Smooth muscle cell (in vitro differentiated cells): Measurements from ENCODE around the gene FAM193A. TPM values are rescaled to one million over a fixed set of nuclear protein-coding genes. Genes with fewer than 3 reads are reported as not detected.
"Not testable (repeated sequence)": the region's sequence is repeated elsewhere in the genome, so short reads cannot be mapped to it uniquely, and the experiment has no call there.

Experiments
- DNase-seq: peaks from one replicate; lab custom pipeline; 2025; ENCODE audit not compliant: unreplicated experiment; lab: John Stamatoyannopoulos, UW
- H2AFZ ChIP-seq: fragments of 200-600 bp; sonication (generic); 2 replicates; pipeline ENCODE4 v1.6.0; 2016; ENCODE audit warnings: antibody characterized with exemption, low read depth, mild to moderate bottlenecking
- H3F3A ChIP-seq: fragments of 200-600 bp; sonication (generic); 2 replicates; pipeline ENCODE4 v1.6.0; 2017; ENCODE audit warnings: antibody characterized with exemption, low read depth
- H3K27ac ChIP-seq: fragments of 200-600 bp; sonication (generic); 2 replicates; pipeline ENCODE4 v1.5.1; 2016; ENCODE audit warnings: low read depth, mild to moderate bottlenecking
- H3K27me3 ChIP-seq: fragments of 200-600 bp; sonication (generic); 2 replicates; pipeline ENCODE4 v1.6.1; 2016; ENCODE audit warnings: low read depth, mild to moderate bottlenecking
- H3K36me3 ChIP-seq: fragments of 200-600 bp; sonication (generic); 2 replicates; pipeline ENCODE4 v1.5.1; 2016; ENCODE audit warnings: low read depth
- H3K4me1 ChIP-seq: fragments of 200-600 bp; sonication (generic); 2 replicates; pipeline ENCODE4 v1.5.1; 2016; ENCODE audit warnings: low read depth
- H3K4me2 ChIP-seq: fragments of 200-600 bp; sonication (generic); 2 replicates; pipeline ENCODE4 v1.6.0; 2016; ENCODE audit warnings: mild to moderate bottlenecking
- H3K4me3 ChIP-seq: fragments of 200-600 bp; sonication (generic); 2 replicates; pipeline ENCODE4 v1.5.1; 2016; ENCODE audit warnings: mild to moderate bottlenecking
- H3K79me2 ChIP-seq: fragments of 200-600 bp; sonication (generic); 2 replicates; pipeline ENCODE4 v1.6.0; 2016; ENCODE audit warnings: low read depth, mild to moderate bottlenecking
- H3K9ac ChIP-seq: fragments of 200-600 bp; sonication (generic); 2 replicates; pipeline ENCODE4 v1.6.0; 2016; ENCODE audit warnings: low read depth
- H3K9me3 ChIP-seq: fragments of 200-600 bp; sonication (generic); replicated peaks from 2 replicates; pipeline ENCODE4 v1.5.1; 2016; ENCODE audit warnings: low read depth
- H4K20me1 ChIP-seq: fragments of 200-600 bp; sonication (generic); 2 replicates; pipeline ENCODE4 v1.6.0; 2016; ENCODE audit warnings: low read depth
- WGBS: methylation state at CpG from one replicate; pipeline ENCODE4 v1.1.7; 2016; ENCODE audit warnings: low lambda C conversion rate; 5-methylcytosine and 5-hydroxymethylcytosine counted together
- polyA plus RNA-seq: library from polyadenylated mRNA; unstranded; fragments of >200 nt; fragmentation: Nextera tagmentation; extraction: Ambion mirVana; gene quantifications from 2 replicates; pipeline ENCODE4 v1.2.1, GENCODE V29; 2016
- total RNA-seq: library from RNA; depleted of rRNA; stranded (reverse); fragments of >200 nt; gene quantifications from 2 replicates; pipeline ENCODE4 v1.2.3, GENCODE V29; 2014
- TF ChIP-seq, protein P1 (sequence below): fragments of 200-600 bp; sonication (generic); IDR thresholded peaks from 2 replicates; pipeline ENCODE4 v1.5.1; 2017; ENCODE audit warnings: borderline replicate concordance, mild to moderate bottlenecking, antibody characterized with exemption; ENCODE audit not compliant: insufficient read depth, poor library complexity, severe bottlenecking

Gene FAM193A
- total and polyA plus RNA-seq, 2 experiments from 2014 or later = 8.3 to 12.2 TPM

DNA sequence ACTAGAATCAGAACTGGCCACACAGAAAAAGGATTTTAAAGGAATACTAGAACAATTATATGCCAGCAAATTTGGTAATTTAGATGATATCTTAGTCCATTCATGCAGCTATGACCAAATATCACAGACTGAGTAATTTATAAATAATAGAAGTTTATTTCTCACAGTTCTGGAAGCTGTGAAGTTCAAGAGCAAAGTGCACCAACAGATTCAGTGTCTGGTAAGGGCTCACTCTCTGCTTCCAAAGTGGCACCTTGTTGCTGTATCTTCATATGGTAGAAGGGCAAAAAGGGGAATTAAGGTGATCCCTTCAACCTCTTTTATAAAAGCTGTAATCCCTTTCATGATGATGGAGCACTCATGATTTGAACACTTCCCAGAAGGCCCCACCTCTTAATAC is 199.4 kb downstream of the FAM193A start:
- TF ChIP-seq, protein P1, sequence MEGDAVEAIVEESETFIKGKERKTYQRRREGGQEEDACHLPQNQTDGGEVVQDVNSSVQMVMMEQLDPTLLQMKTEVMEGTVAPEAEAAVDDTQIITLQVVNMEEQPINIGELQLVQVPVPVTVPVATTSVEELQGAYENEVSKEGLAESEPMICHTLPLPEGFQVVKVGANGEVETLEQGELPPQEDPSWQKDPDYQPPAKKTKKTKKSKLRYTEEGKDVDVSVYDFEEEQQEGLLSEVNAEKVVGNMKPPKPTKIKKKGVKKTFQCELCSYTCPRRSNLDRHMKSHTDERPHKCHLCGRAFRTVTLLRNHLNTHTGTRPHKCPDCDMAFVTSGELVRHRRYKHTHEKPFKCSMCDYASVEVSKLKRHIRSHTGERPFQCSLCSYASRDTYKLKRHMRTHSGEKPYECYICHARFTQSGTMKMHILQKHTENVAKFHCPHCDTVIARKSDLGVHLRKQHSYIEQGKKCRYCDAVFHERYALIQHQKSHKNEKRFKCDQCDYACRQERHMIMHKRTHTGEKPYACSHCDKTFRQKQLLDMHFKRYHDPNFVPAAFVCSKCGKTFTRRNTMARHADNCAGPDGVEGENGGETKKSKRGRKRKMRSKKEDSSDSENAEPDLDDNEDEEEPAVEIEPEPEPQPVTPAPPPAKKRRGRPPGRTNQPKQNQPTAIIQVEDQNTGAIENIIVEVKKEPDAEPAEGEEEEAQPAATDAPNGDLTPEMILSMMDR = no peak
- peaks cover 2% of the 10 kb centered on the region for H3F3A ChIP-seq

DNA sequence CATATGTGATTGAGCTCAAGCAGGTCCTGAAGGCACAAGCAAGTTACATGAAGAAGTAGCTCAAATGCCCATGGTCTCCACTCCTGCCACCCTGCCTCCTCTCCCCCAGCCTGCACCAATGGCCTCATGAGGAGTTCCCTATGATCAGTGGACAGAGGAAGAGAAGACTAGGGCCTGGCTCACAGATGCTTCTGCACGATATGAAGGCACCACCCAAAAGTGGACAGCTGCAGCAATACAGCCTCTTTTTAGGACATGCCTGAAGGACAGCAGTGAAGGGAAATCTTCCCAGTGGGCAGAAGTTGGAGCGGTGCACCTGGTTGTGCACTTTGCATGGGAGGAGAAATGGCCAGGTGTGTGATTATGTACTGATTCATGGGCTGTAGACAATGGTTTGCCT is 201.8 kb downstream of the FAM193A start:
- H3K9ac ChIP-seq, H3K79me2 ChIP-seq, H3K36me3 ChIP-seq, H4K20me1 ChIP-seq, H2AFZ ChIP-seq, H3K27me3 ChIP-seq, H3K4me1 ChIP-seq, H3K4me3 ChIP-seq, H3F3A ChIP-seq, H3K4me2 ChIP-seq, H3K9me3 ChIP-seq, H3K27ac ChIP-seq, DNase-seq: not testable (repeated sequence)
- 98% methylated on average over 2 of the region's 2 CpGs for WGBS

More for the DNA sequence above, 199.4 kb downstream of the FAM193A start:
- no peak overlapping the region for H3K9ac ChIP-seq
- peaks cover 5% of the 10 kb centered on the region for H3K9me3 ChIP-seq
- H3K27ac ChIP-seq = no peak overlapping the region
- no peak overlapping the region for H3K4me3 ChIP-seq
- no peak overlapping the region for H2AFZ ChIP-seq
- no peaks in the 10 kb centered on the region for H3K27me3 ChIP-seq
- H3K79me2 ChIP-seq = no peaks in the 10 kb centered on the region
- H3K4me2 ChIP-seq = no peak overlapping the region
- DNase-seq = no peak
- no peaks in the 10 kb centered on the region for H3K4me1 ChIP-seq
- H3K36me3 ChIP-seq = no peaks in the 10 kb centered on the region
- no peaks in the 10 kb centered on the region for H4K20me1 ChIP-seq

DNA sequence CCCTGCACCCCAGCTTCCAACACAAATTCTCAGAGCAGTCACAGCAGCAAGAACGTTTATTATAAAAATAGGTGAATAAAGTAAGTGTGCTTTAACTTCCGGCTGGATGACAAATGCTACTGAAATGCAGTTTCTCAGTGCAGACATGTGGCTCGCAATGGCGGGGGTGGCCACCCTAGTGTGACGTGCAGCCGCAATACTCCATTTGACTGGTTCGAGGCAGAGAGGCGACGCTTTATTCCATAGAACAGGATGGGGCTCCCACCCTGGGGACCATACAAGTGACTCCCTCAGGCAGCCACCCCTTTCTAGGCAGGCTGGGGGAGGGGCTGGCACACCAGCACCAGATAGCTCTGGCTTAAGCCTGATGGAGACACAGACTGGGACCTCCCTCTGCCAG is 205.2 kb downstream of the FAM193A start:
- peak overlapping the region; percentile 30 for H3K4me2 ChIP-seq
- peaks cover 6% of the 10 kb centered on the region for H4K20me1 ChIP-seq
- no peak overlapping the region for H3K9ac ChIP-seq
- no peak overlapping the region for H2AFZ ChIP-seq
- no peaks in the 10 kb centered on the region for H3K79me2 ChIP-seq
- peak overlapping the region; percentile 78 for H3K27ac ChIP-seq
- H3F3A ChIP-seq = peaks cover 6% of the 10 kb centered on the region
- TF ChIP-seq, protein P1 = no peak
- no peak for DNase-seq
- H3K4me1 ChIP-seq = peaks cover 5% of the 10 kb centered on the region
- H3K4me3 ChIP-seq = no peak overlapping the region
- H3K36me3 ChIP-seq = no peaks in the 10 kb centered on the region
- no peaks in the 10 kb centered on the region for H3K9me3 ChIP-seq
- WGBS = 69% methylated on average over 9 of the region's 9 CpGs
- H3K27me3 ChIP-seq = no peaks in the 10 kb centered on the region

DNA sequence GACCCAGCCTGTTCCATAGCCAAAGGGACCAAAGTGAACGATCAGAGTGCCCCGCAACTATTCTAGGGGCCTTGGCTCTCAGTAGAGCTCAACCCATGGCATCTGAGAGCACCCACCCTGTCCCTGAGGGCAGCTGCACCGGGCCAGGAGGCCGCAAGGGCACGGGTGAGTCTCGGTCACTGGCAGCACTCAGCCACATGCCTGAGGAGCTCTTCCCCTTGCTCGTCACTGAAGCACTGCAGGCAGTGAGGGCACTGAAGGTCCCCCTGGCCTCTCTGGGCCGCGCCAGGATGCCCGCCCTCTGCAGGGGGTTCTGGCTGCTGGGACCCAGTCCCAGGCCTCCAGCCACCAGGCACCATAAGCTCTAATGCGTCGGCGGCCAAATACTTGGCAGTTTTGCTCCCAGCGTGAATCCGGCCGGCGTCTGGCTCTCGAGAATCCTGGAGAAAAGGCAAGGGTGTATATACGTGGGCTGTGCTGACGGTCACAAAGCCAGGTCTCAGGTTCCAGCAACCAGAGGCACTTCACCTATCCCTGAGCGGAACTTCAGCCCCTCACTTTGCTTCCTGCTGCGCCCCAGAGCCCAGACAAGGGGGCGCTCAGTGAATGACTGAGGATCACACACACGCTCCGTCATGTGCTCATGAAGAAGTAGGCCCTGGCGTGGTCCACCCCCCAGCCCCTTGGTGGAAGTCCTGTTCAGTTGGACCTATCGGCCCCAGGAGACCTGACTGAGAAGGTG is 205.8 kb downstream of the FAM193A start:
- DNase-seq = no peak
- no peak overlapping the region for H2AFZ ChIP-seq
- no peaks in the 10 kb centered on the region for H3K79me2 ChIP-seq
- TF ChIP-seq, protein P1 = no peak
- H4K20me1 ChIP-seq = peaks cover 6% of the 10 kb centered on the region
- H3K27ac ChIP-seq = peak overlapping the region; percentile 78
- H3K4me2 ChIP-seq = no peak overlapping the region
- no peaks in the 10 kb centered on the region for H3K36me3 ChIP-seq
- no peak overlapping the region for H3K9ac ChIP-seq
- WGBS = 96% methylated on average over 27 of the region's 27 CpGs
- H3K4me1 ChIP-seq = peaks cover 5% of the 10 kb centered on the region
- no peaks in the 10 kb centered on the region for H3K9me3 ChIP-seq
- H3K4me3 ChIP-seq = no peak overlapping the region
- H3F3A ChIP-seq = peaks cover 12% of the 10 kb centered on the region
- H3K27me3 ChIP-seq = no peaks in the 10 kb centered on the region
